Spleen (tissue), 11 donors: Measurements from ENCODE around the gene TAF4. TPM values are rescaled to one million over a fixed set of nuclear protein-coding genes. Genes with fewer than 3 reads are reported as not detected.

Source experiments
- DNase-seq: peaks from one replicate; pipeline ENCODE4 v3.0.0-alpha.2; 2020
- H3K27ac ChIP-seq, 8 donors: fragments of 200-600 bp; sonication (generic) in 7 of 8; 1 replicate in 4 of 8; 2 replicates in 4 of 8; pipeline versions ENCODE4 v1.5.0 to v1.8.0; 2016 to 2021; ENCODE audit warnings: inconsistent platforms in 4 of 8, mild to moderate bottlenecking in 4 of 8, moderate library complexity in 1 of 8
- H3K27me3 ChIP-seq, 7 donors: fragments of 200-600 bp; sonication (generic) in 6 of 7; replicated peaks in 1 of 7; 1 replicate in 4 of 7; 2 replicates in 3 of 7; pipeline versions ENCODE4 v1.5.0 to v1.8.0; 2016 to 2021; ENCODE audit warnings: inconsistent platforms in 3 of 7, mild to moderate bottlenecking in 1 of 7
- H3K36me3 ChIP-seq, 6 donors: fragments of 200-600 bp; sonication (generic) in 5 of 6; 1 replicate in 4 of 6; 2 replicates in 2 of 6; pipeline versions ENCODE4 v1.5.0 to v1.8.0; 2016 to 2021; ENCODE audit warnings: inconsistent platforms in 2 of 6
- H3K4me1 ChIP-seq, 6 donors: fragments of 200-600 bp; sonication (generic) in 5 of 6; 1 replicate in 3 of 6; 2 replicates in 3 of 6; pipeline versions ENCODE4 v1.5.0 to v1.8.0; 2016 to 2021; ENCODE audit warnings: inconsistent platforms in 3 of 6
- H3K4me3 ChIP-seq, 8 donors: fragments of 200-600 bp; sonication (generic) in 7 of 8; 1 replicate in 4 of 8; 2 replicates in 4 of 8; pipeline versions ENCODE4 v1.5.0 to v1.8.0; 2016 to 2021; ENCODE audit warnings: inconsistent platforms in 4 of 8, mild to moderate bottlenecking in 4 of 8, moderate library complexity in 2 of 8
- H3K9me3 ChIP-seq, 8 donors: fragments of 200-600 bp; sonication (generic) in 7 of 8; 1 replicate in 4 of 8; 2 replicates in 4 of 8; pipeline versions ENCODE4 v1.5.0 to v1.8.0; 2016 to 2021; ENCODE audit warnings: inconsistent platforms in 4 of 8
- POLR2A ChIP-seq, 3 donors: fragments of 450-650 bp; IDR thresholded peaks; one replicate each; pipeline ENCODE4 v1.5.1; 2017; ENCODE audit warnings: antibody characterized with exemption in 3 of 3, mild to moderate bottlenecking in 1 of 3
- POLR2AphosphoS5 ChIP-seq, 3 donors: sonication (generic); formaldehyde crosslinking; IDR thresholded peaks; one replicate each; pipeline ENCODE4 v1.5.1; 2017; ENCODE audit warnings: antibody characterized with exemption in 3 of 3
- WGBS, 5 donors: extraction: QIAGEN DNeasy Blood & Tissue Kit in 3 of 5; methylation state at CpG; one replicate each; pipeline versions ENCODE4 v1.1.5 to v1.1.7; 2013 to 2018; 5-methylcytosine and 5-hydroxymethylcytosine counted together
- intact Hi-C: fragments of 100-400 bp; cut with DNase I; formaldehyde crosslinking; loops from one replicate; pipeline ENCODE4 v1.15.0; 2023; ENCODE audit warnings: low total_unique reads
- polyA plus RNA-seq, 3 donors: library from polyadenylated mRNA; stranded (reverse); fragments of 200-250 nt; gene quantifications; one replicate each; pipeline ENCODE4 v1.2.1, GENCODE V29; 2013
- total RNA-seq, 7 donors: library from RNA; depleted of rRNA in 3 of 7; stranded (reverse); fragments of >200 nt in 3 of 7; fragmentation: NEBNext Ultra II Directional in 4 of 7; extraction: Animal tissue kit (Norgen Biotek cat#: 25700) in 4 of 7; gene quantifications; one replicate each; pipeline versions ENCODE4 v1.1.0 to v1.2.1, GENCODE V29; 2016 to 2021
- TF ChIP-seq, protein P1 (sequence below), 11 experiments: fragments of 200-600 bp in 7 of 11; fragments of 450-650 bp in 4 of 11; sonication (generic) in 4 of 11; IDR thresholded peaks in 8 of 11; conservative IDR thresholded peaks in 3 of 11; 1 replicate in 7 of 11; 2 replicates in 4 of 11; pipeline versions ENCODE4 v1.4.0 to v1.8.0; 2016 to 2021; ENCODE audit warnings: antibody characterized with exemption in 11 of 11, inconsistent platforms in 4 of 11, mild to moderate bottlenecking in 1 of 11
- donor health status: healthy with polysubstance abuse.
- donor health status: DM: no; HTN: no; CAD: no; lungs with moderate emphysema.
- donor health status: DM: no; HTN: no; CAD: no.
- donor health status: Bipolar disorder and iron deficiency.
- donor health status: healthy.
- donor health status: DM: no; HTN: no; CAD: no.
- donor health status: DM: yes; HTN: yes; CAD: no.

Gene TAF4
- total and polyA plus RNA-seq, 10 donors, result 4.3 to 28.3 (median 16.5) TPM

DNA sequence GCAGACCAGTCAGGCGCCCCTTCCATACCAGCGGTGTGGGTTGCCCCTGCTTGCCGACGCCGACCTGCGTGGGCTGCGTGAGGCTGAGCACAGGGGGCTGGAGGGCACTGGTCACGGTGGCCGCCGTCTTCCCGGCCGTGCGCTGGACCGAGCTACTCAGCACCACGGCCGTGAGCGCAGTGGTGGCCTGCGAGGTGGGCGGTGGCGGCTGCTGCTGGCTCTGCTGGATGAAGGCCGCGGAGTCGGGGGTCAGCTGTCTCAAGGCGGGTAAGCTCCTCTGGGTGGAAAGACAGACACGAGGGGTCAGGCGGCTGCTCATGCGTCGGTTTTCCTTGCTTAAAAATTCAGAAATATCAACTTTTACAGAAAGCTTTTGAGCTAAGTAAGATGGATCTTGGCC is 59.2 kb downstream of the TAF4 start:
- H3K27me3 ChIP-seq, result no peaks in the 10 kb centered on the region
- H3K4me3 ChIP-seq, result no peak overlapping the region
- no peak for DNase-seq
- TF ChIP-seq POLR2A (IDR thresholded peaks at IDR 0.05) (no peak), POLR2AphosphoS5 (IDR thresholded peaks at IDR 0.05) (peak in 1 of 3 donors; percentile 23)
- intact Hi-C loops, result no loop called here
- WGBS, 5 donors, result 96 to 97% (median 96%) methylated on average over 17 to 28 of the region's 28 CpGs
- H3K4me1 ChIP-seq, result peaks cover 0 to 10% (median 4%) of the 10 kb centered on the region in 6 donors
- H3K27ac ChIP-seq, result no peak overlapping the region
- peaks cover 8 to 92% (median 79%) of the 10 kb centered on the region in 6 donors for H3K36me3 ChIP-seq
- H3K9me3 ChIP-seq, result no peaks in the 10 kb centered on the region

DNA sequence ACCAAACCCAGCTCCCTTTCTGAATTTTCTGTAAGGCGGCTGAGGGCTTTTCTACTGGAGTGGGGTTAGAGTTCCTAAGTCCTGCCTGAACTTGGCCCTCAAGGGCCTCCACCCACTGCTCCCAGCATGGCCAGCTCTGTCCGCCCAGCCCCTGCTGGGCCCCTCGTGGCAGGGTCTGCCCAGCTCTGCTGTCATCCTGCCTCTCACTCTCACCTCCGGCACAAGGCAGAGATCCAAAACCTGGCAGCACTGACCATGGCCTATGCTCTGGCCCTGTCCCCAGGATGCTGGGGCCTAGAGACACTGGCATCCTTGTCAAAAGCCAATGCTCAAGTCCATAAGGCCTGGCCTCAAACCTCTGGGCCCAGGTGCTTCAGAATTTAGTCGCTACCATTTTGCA is 61.1 kb downstream of the TAF4 start:
- H3K4me3 ChIP-seq, result no peak overlapping the region
- 94 to 98% (median 96%) methylated on average over 5 of the region's 5 CpGs for WGBS, 5 donors
- H3K9me3 ChIP-seq, result no peaks in the 10 kb centered on the region
- H3K36me3 ChIP-seq, result peaks cover 8 to 100% (median 91%) of the 10 kb centered on the region in 6 donors
- intact Hi-C loops, result no loop called here
- no peaks in the 10 kb centered on the region for H3K4me1 ChIP-seq
- H3K27me3 ChIP-seq, result no peaks in the 10 kb centered on the region
- H3K27ac ChIP-seq, result no peak overlapping the region
- TF ChIP-seq, protein P1, sequence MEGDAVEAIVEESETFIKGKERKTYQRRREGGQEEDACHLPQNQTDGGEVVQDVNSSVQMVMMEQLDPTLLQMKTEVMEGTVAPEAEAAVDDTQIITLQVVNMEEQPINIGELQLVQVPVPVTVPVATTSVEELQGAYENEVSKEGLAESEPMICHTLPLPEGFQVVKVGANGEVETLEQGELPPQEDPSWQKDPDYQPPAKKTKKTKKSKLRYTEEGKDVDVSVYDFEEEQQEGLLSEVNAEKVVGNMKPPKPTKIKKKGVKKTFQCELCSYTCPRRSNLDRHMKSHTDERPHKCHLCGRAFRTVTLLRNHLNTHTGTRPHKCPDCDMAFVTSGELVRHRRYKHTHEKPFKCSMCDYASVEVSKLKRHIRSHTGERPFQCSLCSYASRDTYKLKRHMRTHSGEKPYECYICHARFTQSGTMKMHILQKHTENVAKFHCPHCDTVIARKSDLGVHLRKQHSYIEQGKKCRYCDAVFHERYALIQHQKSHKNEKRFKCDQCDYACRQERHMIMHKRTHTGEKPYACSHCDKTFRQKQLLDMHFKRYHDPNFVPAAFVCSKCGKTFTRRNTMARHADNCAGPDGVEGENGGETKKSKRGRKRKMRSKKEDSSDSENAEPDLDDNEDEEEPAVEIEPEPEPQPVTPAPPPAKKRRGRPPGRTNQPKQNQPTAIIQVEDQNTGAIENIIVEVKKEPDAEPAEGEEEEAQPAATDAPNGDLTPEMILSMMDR (IDR thresholded peaks at IDR 0.05 in 8 of 11, conservative IDR thresholded peaks at IDR 0.05 in 3 of 11), result no peak
- TF ChIP-seq POLR2A (IDR thresholded peaks at IDR 0.05) (no peak), POLR2AphosphoS5 (IDR thresholded peaks at IDR 0.05) (no peak)
- DNase-seq, result no peak

DNA sequence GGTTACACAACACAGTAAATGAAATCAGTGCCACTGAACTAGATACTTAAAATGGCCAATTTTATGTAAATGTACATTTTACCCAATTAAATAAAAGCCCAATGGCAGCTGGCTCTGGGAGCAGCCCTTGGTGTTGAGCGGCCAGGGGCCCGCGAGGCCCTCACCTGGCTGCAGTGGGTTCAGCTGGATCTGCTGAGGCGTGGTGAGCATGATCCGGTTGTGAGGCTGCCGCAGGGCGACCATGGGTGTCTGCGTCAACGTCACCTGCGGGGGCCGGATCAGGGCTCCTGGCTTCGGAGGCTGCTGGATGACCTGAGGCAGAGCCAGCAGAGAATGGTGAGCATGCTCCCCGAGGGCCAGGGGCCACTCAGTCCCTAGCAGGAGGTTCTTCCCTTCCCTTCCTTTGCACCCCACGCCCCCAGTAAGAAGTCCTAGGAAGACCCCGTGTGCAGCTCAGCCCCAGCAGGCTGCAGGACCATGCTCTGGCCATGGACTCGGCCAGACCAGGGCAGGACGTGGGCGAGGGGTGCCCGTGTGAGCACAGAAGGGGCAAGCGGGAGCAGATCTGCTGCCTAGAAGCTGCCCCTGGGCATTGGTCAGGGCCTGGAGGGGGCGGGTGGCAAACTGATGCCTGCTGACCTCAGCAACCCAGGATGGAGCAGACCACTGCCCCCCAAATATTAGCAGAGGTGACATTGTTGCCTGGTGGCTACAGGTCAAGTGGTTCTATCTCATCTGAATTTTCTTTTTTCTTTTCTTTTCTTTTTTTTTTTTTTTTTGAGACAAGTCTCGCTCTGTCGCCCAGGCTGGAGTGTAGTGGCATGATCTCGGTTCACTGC is 61.9 kb downstream of the TAF4 start:
- DNase-seq, result no peak
- H3K27ac ChIP-seq, result no peak overlapping the region
- H3K36me3 ChIP-seq, result peaks cover 8 to 100% (median 91%) of the 10 kb centered on the region in 6 donors
- H3K27me3 ChIP-seq, result no peaks in the 10 kb centered on the region
- TF ChIP-seq, protein P1 (IDR thresholded peaks at IDR 0.05 in 8 of 11, conservative IDR thresholded peaks at IDR 0.05 in 3 of 11), result no peak
- TF ChIP-seq POLR2AphosphoS5 (IDR thresholded peaks at IDR 0.05) (peak in 1 of 3 donors; percentile 16), POLR2A (IDR thresholded peaks at IDR 0.05) (no peak)
- 93 to 98% (median 94%) methylated on average over 15 to 24 of the region's 24 CpGs for WGBS, 5 donors
- no peaks in the 10 kb centered on the region for H3K9me3 ChIP-seq
- no peak overlapping the region for H3K4me3 ChIP-seq
- intact Hi-C loops, result no loop called here
- no peaks in the 10 kb centered on the region for H3K4me1 ChIP-seq

DNA sequence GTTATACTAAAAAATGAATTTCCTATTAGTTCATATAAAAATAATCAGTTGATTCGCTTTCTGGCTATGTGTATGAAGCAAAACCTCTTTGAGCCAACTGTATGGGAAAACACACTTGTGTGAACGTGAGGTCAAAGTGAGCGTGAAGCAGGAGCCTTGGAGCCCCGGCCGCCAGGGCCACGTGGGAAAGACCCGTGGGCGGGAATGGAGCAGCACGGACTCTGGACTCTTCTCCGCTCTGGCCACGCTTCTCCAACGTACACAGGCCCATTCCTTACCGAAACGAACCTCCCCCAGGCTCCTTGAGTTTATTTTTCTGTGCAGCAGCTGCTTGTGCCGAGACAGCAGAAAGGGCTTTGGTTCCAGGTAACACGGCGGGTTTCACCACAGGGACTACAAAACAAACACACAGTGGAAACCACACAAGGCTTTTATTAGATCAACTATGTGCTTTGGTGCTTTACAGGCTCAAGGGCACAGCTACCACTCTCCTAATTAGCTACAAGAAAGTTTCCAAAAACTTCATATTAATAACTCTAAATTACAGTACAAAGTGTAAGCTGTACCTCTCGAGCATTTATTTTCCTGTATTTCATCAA is 62.7 kb downstream of the TAF4 start:
- Histone ChIP-seq H3K9me3 (no peaks in the 10 kb centered on the region), H3K36me3 (peaks cover 8 to 100% (median 90%) of the 10 kb centered on the region in 6 donors), H3K27ac (no peak overlapping the region), H3K4me3 (no peak overlapping the region), H3K27me3 (no peaks in the 10 kb centered on the region), H3K4me1 (no peaks in the 10 kb centered on the region)
- intact Hi-C loops, result no loop called here
- TF ChIP-seq POLR2A (IDR thresholded peaks at IDR 0.05), result no peak
- TF ChIP-seq, protein P1 (IDR thresholded peaks at IDR 0.05 in 8 of 11, conservative IDR thresholded peaks at IDR 0.05 in 3 of 11), result no peak
- TF ChIP-seq POLR2AphosphoS5 (IDR thresholded peaks at IDR 0.05), result no peak
- WGBS, 5 donors, result 93 to 96% (median 95%) methylated on average over 18 of the region's 18 CpGs
- no peak for DNase-seq
